ENCODE results near the gene TAS1R1.

The TAS1R1 gene

DNA sequence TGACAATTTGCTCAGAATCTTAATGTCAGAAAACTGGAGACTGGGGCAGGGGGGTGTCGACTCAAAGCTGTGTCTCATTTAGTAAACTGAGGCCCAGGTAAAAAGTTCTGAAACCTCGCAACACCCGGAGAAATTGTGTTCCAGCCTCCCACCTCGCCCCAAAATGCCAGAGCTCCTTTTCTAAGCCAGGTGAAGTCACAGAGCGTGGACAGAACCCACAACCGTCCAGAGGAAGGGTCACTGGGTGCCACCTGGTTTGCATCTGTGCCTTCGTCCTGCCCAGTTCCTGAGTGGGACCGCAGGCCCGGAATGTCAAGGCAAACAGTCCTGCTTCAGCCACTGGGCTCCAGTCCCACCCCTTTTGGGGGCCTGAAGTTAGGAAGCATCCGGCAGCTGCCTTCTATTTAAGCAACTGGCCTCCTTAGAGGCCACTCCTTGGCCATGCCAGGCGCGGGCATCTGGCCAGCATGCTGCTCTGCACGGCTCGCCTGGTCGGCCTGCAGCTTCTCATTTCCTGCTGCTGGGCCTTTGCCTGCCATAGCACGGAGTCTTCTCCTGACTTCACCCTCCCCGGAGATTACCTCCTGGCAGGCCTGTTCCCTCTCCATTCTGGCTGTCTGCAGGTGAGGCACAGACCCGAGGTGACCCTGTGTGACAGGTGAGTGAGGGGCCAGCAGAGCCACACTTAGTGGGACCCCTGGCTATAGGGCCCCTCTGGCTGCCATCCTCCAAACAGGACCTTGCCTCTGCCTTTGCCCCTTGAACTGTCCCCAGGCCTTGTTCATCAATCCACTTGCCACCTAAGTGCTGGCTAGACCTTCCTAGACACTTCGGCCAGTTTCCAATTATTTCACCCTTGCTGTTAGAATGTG lies at the start of gene TAS1R1:
TSS of gene TAS1R1 (plus strand) at position 401 of the 872 bp plus-strand sequence. CDS start at position 468, 67 bp downstream.
- DNase-seq = peak in 39 of 42 donors; percentile 5 to 67 (median 37)
- intact Hi-C loops (cut with DNase I) = loop anchor here (5.0 to 10.0 kb wide), 2 partner anchors 50 to 147 kb away; partner anchors contain the start of genes DNAJC11 and KLHL21

DNA sequence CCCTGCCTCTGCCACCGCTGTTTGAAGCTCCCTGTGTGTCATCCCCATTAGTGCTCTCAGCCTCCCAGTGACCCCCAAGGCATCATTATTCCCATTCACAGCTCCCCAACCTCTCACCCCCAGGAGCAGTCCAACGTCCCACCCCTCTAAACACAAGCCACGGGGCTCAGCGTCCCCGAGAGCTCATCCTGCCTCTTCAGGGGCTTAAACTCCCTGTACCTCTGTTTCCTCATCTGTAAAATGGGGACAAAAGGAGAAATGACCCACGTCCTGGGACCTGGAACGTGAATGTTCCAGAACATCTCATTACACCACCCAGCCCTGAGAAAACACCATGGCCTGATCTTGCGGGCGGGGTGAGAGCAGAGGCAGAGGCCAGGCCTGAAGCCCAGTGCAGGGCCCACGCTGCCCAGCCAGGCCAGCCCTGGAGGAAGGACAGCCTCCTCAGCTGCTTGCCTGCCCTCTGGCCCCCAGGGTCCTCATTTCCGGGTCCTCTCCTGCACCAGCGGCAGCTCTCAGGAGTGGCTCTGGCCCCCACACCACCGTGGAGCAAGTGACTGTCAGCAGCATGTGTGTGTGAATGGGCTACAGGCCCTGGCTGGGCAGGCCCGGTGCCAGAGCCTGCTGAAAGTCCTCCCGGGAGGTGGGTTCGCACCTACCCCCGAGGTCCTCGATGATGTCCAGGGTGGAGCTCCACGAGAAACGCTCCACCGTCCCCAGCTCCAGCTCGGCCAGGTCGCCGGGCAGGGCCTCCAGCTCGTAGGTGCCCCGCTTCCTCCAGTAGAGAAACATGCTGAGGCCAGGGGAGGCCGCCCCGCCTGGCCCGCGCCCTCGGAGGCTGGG lies 49.5 kb upstream of the TAS1R1 start:
- intact Hi-C loops (cut with DNase I) = no loop called here
- DNase-seq = no peak

- DNase-seq = no peak
These were observed 48.7 kb upstream of the TAS1R1 start for GRCh38 chr1:6506210-6507036.

GRCh38 chr1:6507037-6507428 lies 48.1 kb upstream of the TAS1R1 start:
- DNase-seq = peak in 4 of 42 donors; percentile 33 to 62 (median 42)
- intact Hi-C loops (cut with DNase I) = no loop called here

More at GRCh38 chr1:6506210-6507036, 48.7 kb upstream of the TAS1R1 start:
- intact Hi-C loops (cut with DNase I) = no loop called here

DNA sequence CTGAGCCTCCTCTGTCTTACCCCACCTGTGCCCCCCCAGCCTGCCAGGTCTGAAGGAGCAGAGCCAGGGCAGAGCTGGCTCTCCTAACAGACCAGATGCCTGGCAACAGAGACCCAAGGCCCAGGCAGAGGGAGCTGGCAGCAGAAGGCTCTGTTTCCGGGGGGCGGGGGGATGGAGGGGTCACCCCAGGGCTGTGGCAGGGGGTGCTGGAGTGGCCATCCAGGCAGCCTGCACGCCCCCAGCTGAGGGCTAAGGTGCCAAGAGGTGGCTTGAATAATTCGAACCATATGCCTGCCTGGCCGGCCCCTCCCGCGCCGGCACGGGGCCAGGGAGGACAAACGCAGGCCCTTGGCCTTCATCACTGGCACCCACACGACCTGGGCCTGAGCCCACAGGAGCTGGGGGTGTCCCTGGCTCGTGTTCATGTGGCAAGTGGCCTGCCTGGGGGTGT lies 47.6 kb upstream of the TAS1R1 start:
- no peak for DNase-seq
- intact Hi-C loops (cut with DNase I) = no loop called here

DNA sequence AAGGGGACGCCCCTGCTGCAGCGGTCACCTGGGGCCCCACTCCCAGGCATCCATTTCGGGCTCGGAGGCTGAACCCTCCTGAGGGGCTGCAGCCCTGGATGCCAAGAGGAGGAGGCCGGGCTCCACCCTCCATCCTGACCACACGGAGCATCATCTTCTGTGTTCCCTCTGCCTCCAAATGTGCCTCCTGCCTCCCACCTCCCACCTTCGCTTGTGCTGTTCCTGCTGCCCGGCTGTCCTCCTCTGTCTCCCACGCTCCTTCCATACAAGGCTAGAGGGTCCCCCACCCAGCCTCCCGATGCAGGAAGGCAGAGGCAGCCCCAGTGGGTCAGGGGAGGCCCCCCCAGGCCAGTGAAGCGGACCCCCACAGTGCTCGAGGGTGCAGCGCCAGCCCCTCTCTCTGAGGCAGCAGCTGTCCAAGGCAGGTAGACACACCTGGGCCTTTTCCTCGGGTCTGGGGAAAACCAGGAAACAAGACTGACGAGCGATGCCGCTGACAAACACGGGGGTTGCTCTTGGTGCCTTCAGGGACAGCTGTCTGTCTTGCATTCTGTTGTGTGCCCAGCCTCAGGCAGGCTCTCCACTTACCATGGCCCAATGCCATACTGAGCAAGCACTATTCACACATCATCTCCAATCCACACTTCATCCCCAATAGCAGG lies 46.8 kb upstream of the TAS1R1 start:
- intact Hi-C loops (cut with DNase I) = no loop called here
- DNase-seq = no peak

DNA sequence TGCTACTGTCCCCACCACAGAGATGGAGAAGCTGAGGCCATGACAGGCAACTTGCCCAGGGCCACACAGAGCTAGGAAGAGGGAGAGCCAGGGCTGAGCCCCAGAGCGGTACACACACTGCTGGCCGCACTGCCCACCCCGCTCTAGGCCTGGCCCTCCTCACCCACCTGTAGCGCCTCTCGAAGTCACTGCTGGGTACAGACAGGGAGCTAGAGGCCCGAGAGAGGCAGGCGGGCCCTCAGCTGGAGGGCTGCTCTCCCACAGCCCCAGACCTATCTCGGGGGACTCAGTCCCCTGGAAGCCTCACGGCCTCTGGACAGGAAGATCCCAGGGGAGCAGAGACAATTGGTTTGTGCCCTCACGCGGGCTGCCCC lies 46.3 kb upstream of the TAS1R1 start:
- intact Hi-C loops (cut with DNase I) = no loop called here
- DNase-seq = no peak

DNA sequence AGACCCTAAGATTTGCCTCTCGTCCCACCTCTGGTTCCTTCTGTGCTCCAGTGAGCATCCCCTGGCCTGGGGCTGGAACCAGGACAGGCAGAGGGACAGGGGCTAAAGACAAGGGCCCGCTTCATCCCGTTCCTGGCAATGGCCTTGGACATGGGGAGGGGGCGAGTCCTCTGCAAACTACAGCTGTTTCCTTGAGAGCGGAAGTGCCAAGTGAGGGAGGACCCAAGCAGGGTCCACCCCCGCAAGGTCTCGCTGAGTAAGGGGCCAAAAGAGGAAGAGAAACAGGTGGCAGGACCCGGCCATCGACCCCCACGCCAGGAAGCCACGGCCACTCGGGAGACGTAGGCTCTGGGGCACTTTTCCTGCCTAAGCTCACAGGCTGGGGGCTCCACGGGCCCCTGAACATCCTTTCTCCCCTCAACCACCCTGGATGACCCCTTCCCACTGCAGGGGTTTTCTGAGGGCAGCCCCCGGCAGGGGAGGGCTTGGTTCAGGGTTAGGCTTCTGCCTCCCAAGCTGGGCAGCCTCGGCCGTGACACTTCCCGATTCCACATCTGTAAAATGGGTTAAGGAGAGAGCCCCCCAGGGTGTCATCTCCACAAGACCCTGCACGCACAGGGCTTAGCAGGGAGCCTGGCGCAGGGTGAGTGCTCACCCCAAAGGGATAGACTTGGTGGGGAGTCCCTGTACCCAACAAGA lies 45.7 kb upstream of the TAS1R1 start:
- intact Hi-C loops (cut with DNase I) = no loop called here
- DNase-seq = peak in 1 of 42 donors; percentile 25

GRCh38 chr1:6509919-6510291 lies 45.2 kb upstream of the TAS1R1 start:
- DNase-seq = peak in 9 of 42 donors; percentile 34 to 65 (median 46)
- intact Hi-C loops (cut with DNase I) = no loop called here

DNA sequence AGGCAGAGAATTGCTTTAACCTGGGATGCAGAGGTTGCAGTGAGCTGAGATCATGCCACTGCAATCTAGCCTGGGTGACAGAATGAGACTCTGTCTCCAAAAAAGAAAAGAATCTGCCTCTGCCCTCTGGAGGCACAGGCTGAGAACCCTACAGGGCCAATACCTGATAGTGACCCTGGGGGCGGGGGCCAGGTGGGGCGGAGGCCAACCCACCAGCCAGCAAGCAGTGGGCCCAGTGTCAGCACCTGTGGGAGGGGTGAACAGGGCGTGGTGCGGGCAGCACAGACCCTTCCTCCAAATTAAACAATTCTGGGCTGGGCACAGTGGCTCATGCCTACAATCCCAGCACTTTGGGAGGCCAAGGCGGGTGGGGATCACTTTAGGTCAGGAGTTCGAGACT lies 44.6 kb upstream of the TAS1R1 start:
- no peak for DNase-seq
- intact Hi-C loops (cut with DNase I) = no loop called here

GRCh38 chr1:6511056-6511455 lies 44.1 kb upstream of the TAS1R1 start:
- intact Hi-C loops (cut with DNase I) = no loop called here
- no peak for DNase-seq

GRCh38 chr1:6511561-6512244 lies 43.4 kb upstream of the TAS1R1 start:
- no peak for DNase-seq
- intact Hi-C loops (cut with DNase I) = no loop called here

DNA sequence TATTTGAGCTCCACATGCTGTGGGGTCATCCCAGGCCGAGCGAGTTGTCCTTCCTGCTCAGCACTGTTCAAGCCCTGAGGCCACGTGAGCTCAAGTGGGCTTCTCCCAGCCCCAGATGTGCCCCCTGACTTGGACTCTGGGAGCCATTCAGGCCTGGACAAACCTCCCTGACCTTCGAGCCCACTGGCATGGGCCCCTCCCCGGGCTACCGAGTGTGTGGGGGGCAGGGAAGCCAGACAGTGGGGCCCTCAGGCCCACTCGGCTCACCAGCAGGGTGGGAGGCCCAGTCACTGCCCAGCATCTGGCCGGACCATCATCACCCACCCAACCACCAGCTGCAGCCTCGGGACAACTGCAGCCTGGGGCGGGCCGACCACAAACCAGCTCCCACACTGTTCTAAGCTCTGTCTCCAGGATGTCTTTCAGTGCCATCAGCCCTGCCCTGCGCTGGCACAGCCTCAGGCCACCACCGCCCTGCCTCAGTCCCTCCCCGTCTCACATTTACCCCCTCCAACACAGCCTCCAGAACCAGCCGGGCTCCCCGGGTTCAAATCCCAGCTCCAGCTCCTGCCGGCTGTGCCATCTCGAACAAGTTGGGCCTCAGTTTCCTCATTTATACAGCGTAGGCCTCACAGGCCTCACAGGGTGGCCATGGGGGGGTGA lies 42.7 kb upstream of the TAS1R1 start:
- intact Hi-C loops (cut with DNase I) = no loop called here
- no peak for DNase-seq

GRCh38 chr1:6512908-6513280 lies 42.2 kb upstream of the TAS1R1 start:
- intact Hi-C loops (cut with DNase I) = no loop called here
- DNase-seq = no peak

- no peak for DNase-seq
- intact Hi-C loops (cut with DNase I) = no loop called here
These were observed 41.7 kb upstream of the TAS1R1 start for GRCh38 chr1:6513320-6513801.

- intact Hi-C loops (cut with DNase I) = no loop called here
- no peak for DNase-seq
These were observed 39.3 kb upstream of the TAS1R1 start for GRCh38 chr1:6515771-6516170.

GRCh38 chr1:6517435-6517851 lies 37.7 kb upstream of the TAS1R1 start:
- intact Hi-C loops (cut with DNase I) = no loop called here
- no peak for DNase-seq

Measured in head of caudate nucleus (tissue), 42 donors.